NCI-H526 treated with DMSO at 0.1 percent for 48 hours (cell line): ENCODE results near the gene CLDN7.
A peak's percentile ranks its signal among the peaks of the same experiment; 100 is the strongest.

ENCODE experiments used
- DNase-seq: peaks from one replicate; lab custom pipeline; 2025; lab: John Stamatoyannopoulos, UW

Gene CLDN7

GRCh38 chr17:7237761-7238419, 24.4 kb downstream of the CLDN7 start:
- DNase-seq = peak; percentile 9

DNA sequence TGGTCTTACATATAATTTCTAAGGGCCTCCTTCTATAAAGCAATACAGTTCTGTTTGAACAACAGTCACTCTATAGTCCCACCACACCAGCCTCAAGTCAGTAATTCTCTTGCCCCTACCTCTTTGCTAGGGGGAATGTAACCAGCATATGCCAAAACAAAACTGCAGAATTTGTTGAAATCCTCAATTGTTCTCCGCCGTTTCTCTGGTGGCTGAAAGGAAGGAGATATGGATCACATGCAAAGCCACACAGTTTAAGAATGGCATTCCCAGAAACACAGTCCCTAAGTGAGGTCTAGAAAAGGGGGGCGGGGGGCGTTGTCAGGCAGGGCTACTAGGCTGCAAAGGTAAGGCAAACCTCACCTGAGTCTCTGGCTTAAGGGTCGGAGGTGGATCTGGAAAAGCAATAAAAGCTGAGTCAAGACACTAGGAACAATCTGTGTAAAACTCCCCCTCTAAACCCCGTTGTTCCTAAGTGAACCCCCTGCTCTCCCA, 25.0 kb downstream of the CLDN7 start:
- no peak for DNase-seq

DNA sequence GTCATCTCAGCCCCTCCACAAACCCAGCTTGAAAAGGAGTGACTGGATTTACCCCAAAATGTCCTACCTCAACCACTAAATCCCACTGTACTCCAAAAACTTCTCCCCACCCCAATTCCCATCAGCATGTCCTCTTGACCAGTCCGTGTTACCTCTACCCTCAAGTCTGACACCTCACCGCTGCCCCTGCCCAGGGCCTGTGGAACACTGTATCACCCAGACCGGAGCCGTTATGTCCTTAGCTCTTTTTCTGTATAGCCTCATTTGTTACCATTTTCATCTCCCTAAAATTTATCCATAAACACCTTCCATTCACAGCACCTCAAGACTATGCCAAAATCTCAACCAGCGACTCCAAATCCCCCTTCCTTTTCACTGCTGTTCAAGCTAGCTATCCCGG, 25.5 kb downstream of the CLDN7 start:
- no peak for DNase-seq

DNA sequence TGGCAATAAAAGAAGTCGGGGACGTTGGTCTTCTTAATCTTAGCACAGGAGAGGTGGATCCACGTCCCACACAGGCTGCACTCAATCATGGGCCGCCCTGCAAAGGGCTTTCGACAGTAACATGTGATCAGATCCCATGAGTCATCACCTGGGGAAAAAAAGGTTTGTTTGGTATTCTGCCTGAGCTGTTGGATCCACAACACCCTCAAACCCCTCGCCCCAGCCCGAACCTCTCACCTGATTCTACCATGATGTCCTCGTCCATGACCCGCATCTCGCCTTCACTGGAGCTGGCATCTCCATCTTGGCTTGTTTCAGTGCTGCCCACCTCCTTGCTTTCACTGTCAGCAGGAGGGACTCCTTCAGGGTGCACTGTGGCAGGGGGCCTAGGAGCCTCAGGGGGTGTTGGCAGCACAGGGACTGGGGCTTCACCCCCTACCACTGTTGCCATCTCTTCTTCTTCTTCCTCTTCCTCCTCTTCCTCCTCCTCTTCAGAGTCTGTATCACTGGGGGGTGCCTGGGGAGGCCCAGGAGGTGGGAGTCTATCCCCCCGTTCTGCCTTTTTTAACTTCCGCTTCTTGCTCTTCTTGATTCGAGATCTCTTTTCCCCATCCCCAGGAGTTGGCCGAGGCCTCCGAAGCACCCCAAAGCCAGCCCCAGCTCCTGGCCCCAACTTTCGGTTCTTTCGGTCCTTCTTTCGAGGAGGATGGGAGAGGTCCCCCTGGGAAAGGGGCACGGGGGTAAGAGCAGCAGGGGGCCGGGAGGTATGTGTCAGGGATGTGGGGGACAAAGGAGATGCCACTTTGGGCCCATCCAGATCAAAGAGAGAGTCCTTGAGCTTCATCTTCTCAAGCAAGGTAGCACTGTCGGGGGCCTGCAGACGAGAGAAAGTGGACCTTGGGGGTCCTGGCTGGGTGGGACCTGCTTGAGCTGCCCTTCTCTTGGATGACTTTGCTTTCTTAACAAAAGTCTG, 26.3 kb downstream of the CLDN7 start:
- DNase-seq = no peak

DNA sequence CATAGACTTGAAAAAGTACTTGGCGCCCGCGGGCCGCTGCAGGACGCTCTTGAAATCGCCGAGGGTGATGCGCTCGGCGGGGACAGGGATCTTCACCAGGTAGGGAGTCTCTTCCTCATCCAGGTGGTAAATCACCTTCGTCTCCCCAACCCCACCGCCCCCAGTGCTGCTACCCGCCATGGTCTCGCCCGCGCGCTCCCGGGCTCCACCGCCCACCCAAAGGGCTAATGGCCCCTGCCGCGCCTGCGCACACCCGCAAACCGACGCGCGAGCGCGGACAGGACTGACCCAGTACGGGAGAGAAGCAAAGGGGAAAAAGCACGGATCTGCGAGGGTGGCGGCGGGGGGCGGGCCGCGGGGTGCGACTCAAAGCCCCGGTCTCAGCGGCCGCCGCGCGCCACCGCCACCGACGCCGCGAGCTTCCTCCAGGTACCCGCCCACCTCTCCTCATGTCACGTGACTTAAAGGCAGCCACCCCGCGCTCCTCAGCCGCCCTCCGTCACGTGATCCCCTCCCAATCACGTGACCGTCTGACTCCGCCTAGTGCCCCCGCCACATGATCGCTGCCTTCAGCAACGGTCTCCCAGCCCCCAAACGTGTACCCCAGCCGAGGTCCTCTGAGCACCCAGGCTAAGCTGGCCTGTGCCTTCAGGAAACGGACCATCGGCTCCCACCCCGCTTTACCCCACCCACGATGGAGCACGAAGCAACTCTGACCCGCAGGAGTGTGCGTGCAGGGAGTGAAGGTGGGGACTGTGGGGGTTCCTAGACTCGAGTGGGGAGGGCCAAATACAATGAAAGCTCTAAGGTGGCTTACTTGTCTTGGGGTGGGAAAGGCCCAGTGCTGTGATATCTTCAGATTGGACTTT, 28.0 kb downstream of the CLDN7 start, which contains the start of gene DVL2:
Gene DVL2, minus strand, starts transcription at position 435 of the 869 bp plus-strand sequence. Its CDS starts 255 bp downstream, at position 180.
- DNase-seq = peak; percentile 76

- DNase-seq = peak; percentile 9
Measured at GRCh38 chr17:7233701-7234082, 28.6 kb downstream of the CLDN7 start.

DNA sequence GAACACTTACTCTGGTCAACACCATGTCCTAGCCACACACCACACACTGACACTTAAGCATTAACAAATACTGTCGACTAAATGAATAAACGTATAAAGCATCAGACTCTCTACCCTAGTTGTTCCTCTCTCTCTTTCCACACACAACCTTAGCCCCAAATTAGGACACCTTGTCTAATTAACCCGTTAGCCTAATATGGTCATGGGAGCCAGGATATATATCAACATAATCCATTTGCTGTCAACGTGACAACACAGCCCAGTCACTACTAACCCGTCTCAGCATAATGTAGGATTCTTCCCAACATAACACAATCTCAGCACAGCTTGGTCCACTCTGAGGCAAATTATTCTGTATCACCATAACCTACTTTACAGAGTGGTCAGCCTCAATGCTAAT, 30.2 kb downstream of the CLDN7 start:
- no peak for DNase-seq

GRCh38 chr17:7229504-7229903, 32.8 kb downstream of the CLDN7 start:
- DNase-seq = no peak

DNA sequence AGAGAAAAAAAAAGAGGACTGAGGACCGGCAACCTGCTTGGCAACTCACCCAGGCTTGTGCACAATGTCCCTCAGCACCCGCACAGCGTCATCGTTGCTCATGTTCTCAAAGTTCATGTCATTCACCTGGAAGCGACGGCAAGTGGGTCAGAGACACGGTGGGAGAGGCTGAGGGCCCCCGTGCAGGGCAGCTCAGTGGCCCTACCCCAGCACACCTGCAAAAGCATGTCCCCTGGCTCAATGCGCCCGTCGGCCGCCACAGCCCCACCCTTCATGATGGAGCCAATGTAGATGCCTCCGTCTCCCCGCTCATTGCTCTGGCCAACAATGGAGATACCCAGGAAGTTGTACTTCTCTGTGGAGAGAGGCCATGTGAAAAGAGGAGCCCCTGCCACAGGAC, 33.4 kb downstream of the CLDN7 start:
- no peak for DNase-seq

DNA sequence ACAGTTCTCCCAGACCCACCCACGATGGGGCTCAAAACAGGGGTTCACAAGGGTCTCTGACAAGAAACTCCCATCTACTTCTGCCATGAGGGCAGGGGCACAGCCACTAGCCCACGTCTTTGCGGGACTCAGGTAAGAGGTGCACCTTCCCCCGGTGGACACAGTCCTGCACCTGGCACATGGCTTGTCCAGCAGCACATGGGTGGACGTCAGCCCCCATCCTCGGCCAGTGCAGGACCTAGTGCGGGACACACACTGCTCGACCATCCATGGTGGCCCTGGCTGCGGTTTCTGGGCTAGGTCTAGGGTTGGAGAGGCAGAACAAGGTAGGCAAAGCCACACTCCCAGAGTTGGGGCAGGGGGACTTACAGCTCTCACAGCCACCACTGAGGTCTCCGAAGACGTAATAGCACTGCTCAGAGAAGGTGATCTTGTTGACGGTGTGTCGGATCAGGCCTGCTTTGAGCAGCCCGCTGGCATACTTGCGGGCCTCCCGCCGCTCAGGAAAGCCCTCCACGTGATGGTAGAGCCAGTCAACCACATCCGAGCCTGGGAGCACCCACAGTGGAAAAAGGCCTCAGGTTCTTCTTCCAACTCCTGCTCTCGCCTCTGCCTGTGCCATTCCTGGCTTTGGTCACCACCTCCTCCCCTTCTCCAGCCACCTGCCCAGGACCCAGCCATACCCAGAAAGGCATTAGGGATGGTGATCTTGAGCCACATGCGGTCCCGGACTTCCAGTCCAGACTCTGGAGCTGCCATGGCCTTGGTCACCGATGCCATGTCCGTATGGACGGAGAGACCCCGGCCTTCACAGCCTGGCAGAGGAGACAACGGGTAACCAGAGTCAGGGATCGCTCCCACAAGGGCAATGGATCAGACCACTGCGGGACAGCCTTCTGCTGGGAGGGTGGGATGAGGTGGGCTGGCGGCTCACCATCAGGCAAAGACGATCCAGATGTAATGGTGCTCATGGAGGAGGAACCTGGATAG, 35.3 kb downstream of the CLDN7 start:
- no peak for DNase-seq

- no peak for DNase-seq
Measured at GRCh38 chr17:7225711-7226331, 36.5 kb downstream of the CLDN7 start.

DNA sequence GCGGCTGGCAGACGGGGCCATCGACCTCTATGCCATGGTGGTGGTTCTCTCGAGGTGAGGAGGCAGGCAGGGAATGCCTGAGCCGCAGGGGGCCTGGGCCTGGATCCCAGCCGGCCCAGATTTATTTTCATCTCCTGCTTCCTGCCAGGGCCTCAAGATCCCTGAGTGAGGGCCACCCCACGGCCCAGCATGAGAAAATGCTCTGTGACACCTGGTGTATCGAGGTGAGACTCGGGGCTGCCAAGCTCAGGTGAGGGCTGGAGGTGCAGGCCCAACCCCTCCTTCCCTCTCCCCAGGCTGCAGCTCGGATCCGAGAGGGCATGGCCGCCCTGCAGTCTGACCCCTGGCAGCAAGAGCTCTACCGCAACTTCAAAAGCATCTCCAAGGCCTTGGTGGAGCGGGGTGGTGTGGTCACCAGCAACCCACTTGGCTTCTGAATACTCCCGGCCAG, 37.6 kb downstream of the CLDN7 start:
- DNase-seq = no peak

DNA sequence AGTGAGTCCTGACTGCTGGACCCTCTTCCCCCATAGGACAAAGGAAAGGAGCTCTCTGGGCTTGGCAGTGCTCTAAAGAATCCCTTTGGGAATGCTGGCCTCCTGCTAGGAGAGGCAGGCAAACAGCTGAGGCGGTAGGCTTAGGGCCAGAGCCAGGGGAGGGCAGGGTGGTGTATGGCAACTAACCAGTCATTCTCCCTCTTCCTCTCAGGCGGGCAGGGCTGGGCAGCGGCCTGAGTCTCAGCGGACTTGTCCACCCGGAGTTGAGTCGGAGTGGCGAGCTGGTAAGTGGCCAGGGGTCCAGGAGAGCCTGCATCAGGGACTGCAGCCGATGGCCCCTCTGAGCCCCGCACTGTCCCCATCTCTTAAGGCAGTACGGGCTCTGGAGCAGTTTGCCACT, 38.2 kb downstream of the CLDN7 start:
- no peak for DNase-seq

DNA sequence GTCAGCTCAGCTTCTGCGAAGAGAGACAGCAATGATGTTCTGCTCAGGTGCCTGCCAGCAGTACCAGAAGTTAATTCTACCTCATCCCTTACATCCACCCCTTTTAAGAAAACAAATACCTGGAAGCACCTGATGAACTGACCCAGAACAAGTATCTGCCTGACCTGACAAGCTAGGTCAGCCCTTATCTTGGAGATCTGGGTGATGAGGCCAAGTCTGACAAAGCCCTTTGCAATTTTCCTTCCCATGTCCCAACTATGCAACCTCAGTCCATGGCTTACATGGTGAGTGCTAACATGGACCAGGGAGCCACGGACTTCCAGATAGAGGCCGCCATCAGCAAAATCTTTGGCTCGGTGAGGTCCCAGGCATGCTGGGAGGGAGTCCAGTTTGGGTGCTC, 38.9 kb downstream of the CLDN7 start:
- no peak for DNase-seq

- no peak for DNase-seq
Measured at GRCh38 chr17:7222972-7223292, 39.3 kb downstream of the CLDN7 start.

DNA sequence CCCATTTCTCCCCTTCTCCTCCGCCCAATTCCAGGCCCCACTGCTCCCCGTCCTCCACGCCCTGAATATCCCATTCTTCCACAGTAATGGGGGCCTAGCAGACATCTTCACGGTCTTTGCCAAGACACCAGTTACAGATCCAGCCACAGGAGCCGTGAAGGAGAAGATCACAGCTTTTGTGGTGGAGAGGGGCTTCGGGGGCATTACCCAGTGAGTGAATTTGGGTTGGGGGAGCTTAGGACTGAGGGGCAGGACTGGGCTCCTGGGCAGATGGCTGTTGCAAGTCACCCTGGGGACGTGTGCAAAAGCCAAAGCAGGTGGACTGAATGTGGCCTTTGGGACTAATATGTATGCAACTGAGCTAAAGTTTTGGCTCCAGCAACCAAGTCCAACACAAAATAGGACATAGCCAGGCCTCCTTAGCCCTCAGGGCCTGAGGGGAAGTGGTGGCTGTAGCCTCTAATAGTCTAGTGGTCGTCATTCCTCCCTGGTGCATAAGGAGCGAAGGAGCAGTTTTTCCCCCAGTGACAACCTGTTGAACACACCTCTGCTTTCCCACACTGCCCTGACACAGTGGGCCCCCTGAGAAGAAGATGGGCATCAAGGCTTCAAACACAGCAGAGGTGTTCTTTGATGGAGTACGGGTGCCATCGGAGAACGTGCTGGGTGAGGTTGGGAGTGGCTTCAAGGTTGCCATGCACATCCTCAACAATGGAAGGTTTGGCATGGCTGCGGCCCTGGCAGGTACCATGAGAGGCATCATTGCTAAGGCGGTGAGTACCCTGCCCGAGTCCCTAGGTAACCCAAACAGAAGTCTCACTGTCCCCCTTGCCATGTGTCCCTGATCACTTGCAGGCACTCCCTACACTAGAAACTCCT, 39.9 kb downstream of the CLDN7 start:
- no peak for DNase-seq

- DNase-seq = no peak
Measured at GRCh38 chr17:7221278-7222092, 40.8 kb downstream of the CLDN7 start.

- no peak for DNase-seq
Measured at GRCh38 chr17:7220593-7221277, 41.5 kb downstream of the CLDN7 start.
